Glutamatergic neuron (in vitro differentiated cells): Measurements from ENCODE around the gene SARDH. TPM values are rescaled to one million over a fixed set of nuclear protein-coding genes. Genes with fewer than 3 reads are reported as not detected.

Experiments
- DNase-seq: peaks from one replicate; pipeline ENCODE4 v3.0.0; 2022
- H3K27ac Mint-ChIP-seq: one replicate; pipeline ENCODE4 v1.8.0; 2020; ENCODE audit warnings: mild to moderate bottlenecking, mixed read lengths, inconsistent platforms; ENCODE audit not compliant: unreplicated experiment
- H3K27me3 Mint-ChIP-seq: one replicate; pipeline ENCODE4 v1.8.0; 2020; ENCODE audit warnings: mild to moderate bottlenecking, moderate library complexity, mixed read lengths, inconsistent platforms; ENCODE audit not compliant: unreplicated experiment
- H3K36me3 Mint-ChIP-seq: one replicate; pipeline ENCODE4 v1.8.0; 2020; ENCODE audit warnings: mild to moderate bottlenecking, mixed read lengths, inconsistent platforms; ENCODE audit not compliant: unreplicated experiment
- H3K4me1 Mint-ChIP-seq: one replicate; pipeline ENCODE4 v1.8.0; 2020; ENCODE audit warnings: mild to moderate bottlenecking, low read depth, mixed read lengths, inconsistent platforms; ENCODE audit not compliant: unreplicated experiment
- H3K4me3 Mint-ChIP-seq: one replicate; pipeline ENCODE4 v1.8.0; 2020; ENCODE audit warnings: mild to moderate bottlenecking, mixed read lengths, inconsistent platforms; ENCODE audit not compliant: unreplicated experiment
- H3K9me3 Mint-ChIP-seq: one replicate; pipeline ENCODE4 v1.8.0; 2020; ENCODE audit warnings: mild to moderate bottlenecking, moderate library complexity, mixed read lengths, inconsistent platforms; ENCODE audit not compliant: unreplicated experiment
- total RNA-seq: library from RNA; stranded (reverse); fragmentation: NEBNext Ultra II Directional; extraction: Animal tissue kit (Norgen Biotek cat#: 25700); gene quantifications from one replicate; pipeline ENCODE4 v1.2.1, GENCODE V29; 2021; ENCODE audit not compliant: unreplicated experiment
- TF ChIP-seq, protein P1 (sequence below): fragments of 200-600 bp; sonication (generic); IDR thresholded peaks from one replicate; pipeline ENCODE4 v1.5.0; 2021; ENCODE audit not compliant: partially characterized antibody, unreplicated experiment

The SARDH gene
- total RNA-seq, 1 donor from 2014 or later = 2.0 TPM

DNA sequence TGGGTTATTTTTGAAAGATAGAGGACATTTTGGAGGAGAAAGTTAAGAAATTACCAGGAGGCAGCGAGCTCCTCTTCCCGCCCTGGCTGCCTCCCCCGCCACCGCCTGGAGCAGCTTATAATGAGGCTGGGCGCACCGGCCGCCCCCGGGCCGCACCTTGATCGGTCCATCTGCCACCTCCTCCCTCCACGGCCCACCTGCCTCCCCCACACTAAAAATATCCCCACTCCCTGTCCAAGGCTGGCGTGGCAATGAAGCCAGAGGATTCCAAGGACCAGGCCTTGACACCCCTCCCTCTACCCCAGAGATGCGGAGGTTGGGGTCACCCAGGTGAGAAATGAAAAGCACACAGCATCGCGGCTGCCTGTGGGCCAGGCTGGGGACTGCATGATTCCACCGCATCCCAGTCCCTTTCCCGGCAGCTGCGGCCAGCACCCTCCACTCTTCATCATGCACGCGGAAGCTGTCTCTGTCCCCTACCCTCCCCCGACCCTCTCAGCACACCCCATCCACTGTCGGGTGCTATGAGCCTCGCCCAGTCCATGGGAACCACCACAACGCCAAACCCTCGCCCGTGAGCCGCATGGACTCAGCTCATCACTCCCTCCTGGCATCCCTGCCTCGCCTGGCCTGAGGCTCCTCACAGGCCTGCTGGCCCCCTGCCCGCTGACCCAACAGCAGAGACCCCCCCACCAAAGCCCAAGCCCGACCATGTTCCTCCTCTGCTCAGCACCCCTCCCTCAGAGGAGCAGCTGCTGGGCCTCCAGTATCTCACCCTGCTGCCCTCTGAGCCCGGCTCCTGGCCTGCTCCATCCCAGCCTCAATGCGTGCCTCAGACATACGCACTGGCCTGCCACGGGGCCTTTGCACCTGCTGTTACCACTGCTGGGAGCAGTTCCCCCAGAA, 50.0 kb downstream of the SARDH start:
- TF ChIP-seq, protein P1, sequence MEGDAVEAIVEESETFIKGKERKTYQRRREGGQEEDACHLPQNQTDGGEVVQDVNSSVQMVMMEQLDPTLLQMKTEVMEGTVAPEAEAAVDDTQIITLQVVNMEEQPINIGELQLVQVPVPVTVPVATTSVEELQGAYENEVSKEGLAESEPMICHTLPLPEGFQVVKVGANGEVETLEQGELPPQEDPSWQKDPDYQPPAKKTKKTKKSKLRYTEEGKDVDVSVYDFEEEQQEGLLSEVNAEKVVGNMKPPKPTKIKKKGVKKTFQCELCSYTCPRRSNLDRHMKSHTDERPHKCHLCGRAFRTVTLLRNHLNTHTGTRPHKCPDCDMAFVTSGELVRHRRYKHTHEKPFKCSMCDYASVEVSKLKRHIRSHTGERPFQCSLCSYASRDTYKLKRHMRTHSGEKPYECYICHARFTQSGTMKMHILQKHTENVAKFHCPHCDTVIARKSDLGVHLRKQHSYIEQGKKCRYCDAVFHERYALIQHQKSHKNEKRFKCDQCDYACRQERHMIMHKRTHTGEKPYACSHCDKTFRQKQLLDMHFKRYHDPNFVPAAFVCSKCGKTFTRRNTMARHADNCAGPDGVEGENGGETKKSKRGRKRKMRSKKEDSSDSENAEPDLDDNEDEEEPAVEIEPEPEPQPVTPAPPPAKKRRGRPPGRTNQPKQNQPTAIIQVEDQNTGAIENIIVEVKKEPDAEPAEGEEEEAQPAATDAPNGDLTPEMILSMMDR = no peak
- Mint-ChIP-seq H3K36me3 (no peaks in the 10 kb centered on the region), H3K27me3 (peaks cover 8% of the 10 kb centered on the region), H3K9me3 (peaks cover 7% of the 10 kb centered on the region), H3K4me3 (no peak overlapping the region), H3K27ac (no peak overlapping the region), H3K4me1 (peaks cover 32% of the 10 kb centered on the region)
- peak; percentile 14 for DNase-seq

- Mint-ChIP-seq H3K4me3 (no peak overlapping the region), H3K36me3 (no peaks in the 10 kb centered on the region), H3K9me3 (peaks cover 5% of the 10 kb centered on the region), H3K27ac (no peak overlapping the region), H3K4me1 (peaks cover 28% of the 10 kb centered on the region), H3K27me3 (peaks cover 6% of the 10 kb centered on the region)
- TF ChIP-seq, protein P1 = no peak
- peak; percentile 9 for DNase-seq
Observed at GRCh38 chr9:133686642-133687575, 51.2 kb downstream of the SARDH start.

DNA sequence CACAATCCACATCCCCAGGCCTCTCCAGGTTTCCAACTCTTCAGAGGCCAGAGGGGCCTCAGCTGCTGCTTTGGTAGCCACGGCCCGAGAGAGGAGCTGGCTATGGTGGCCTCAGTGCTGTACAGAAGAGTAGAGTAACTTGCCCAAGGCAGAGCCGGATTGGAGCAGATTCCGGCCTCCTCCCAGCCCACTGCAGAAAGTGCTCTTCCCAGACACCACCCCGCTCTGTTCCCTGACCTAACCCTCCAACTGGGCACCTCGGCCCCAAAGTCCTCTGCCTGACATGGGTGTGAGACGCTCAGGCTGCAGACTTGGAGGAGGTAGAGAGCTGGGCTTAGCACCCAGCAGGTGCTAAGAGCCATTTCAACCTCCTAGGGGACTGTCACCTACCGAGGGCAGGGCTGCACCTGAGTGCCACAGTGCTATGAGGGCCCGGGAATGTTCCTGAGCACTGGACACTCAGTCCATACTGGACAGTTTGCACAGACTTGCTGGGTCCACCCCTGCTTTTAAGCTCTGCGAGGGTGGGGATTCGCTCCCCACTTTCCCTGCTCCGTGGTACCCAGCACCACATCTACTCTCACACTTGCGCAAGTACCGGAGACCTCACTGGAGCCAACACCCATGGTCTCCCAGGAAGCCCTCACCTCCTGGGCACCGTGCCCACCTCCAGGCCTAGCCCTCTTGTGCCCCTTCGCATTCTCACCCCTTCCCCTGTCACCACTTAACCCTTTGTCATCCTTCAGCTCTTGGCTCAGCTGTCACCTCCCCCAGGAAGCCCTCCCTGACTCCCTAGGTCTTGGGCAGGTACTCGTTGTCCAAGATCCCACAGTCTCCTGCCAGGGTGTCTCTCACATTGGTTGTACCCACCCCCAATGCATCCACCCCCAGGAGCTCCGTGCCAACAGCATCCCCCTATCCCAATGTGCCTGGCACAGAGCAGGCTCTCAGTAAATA, 52.2 kb downstream of the SARDH start:
- no peak overlapping the region for H3K4me3 Mint-ChIP-seq
- peak; percentile 13 for DNase-seq
- TF ChIP-seq, protein P1 = no peak
- peaks cover 5% of the 10 kb centered on the region for H3K9me3 Mint-ChIP-seq
- H3K4me1 Mint-ChIP-seq = peaks cover 18% of the 10 kb centered on the region
- no peaks in the 10 kb centered on the region for H3K36me3 Mint-ChIP-seq
- peaks cover 1% of the 10 kb centered on the region for H3K27me3 Mint-ChIP-seq
- H3K27ac Mint-ChIP-seq = no peak overlapping the region

- Mint-ChIP-seq H3K9me3 (peaks cover 6% of the 10 kb centered on the region), H3K4me1 (peaks cover 17% of the 10 kb centered on the region)
Observed at GRCh38 chr9:133684936-133685361, 53.2 kb downstream of the SARDH start.

More at GRCh38 chr9:133684936-133685361, 53.2 kb downstream of the SARDH start:
- Mint-ChIP-seq H3K4me3 (no peak overlapping the region), H3K36me3 (no peaks in the 10 kb centered on the region), H3K27me3 (peaks cover 1% of the 10 kb centered on the region), H3K27ac (no peak overlapping the region)
- peak; percentile 16 for DNase-seq
- TF ChIP-seq, protein P1 = no peak
